Measurements from ENCODE around the gene SUSD6.
"Not testable (repeated sequence)": the region's sequence is repeated elsewhere in the genome, so short reads cannot be mapped to it uniquely, and the experiment has no call there.

The SUSD6 gene

GRCh38 chr14:69715725-69716477 lies 104.5 kb downstream of the SUSD6 start:
- peak; percentile 80 to 83 for DNase-seq

- DNase-seq, result no peak
These were observed 105.2 kb downstream of the SUSD6 start for GRCh38 chr14:69716478-69717187.

DNA sequence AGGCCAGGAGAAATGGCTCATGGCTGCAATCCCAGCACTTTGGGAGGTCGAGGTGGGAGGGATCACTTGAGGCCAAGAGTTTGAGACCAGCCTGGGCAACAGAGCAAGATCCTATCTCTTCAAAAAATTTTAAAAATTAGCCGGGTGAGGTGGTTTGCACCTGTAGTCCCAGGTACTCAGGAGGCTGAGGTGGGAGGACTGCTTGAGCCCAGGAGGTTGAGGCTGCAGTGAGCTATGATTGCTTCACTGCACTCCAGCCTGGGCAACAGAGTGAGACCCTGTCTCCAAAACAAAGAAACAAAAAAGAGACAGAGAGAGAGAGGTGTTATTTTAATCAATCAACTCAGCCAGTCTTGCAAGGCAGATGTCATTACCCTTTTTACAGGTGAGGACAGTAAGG lies 107.2 kb downstream of the SUSD6 start:
- DNase-seq, result not testable (repeated sequence)

- no peak for DNase-seq
These were observed 108.1 kb downstream of the SUSD6 start for GRCh38 chr14:69719501-69719951.

DNA sequence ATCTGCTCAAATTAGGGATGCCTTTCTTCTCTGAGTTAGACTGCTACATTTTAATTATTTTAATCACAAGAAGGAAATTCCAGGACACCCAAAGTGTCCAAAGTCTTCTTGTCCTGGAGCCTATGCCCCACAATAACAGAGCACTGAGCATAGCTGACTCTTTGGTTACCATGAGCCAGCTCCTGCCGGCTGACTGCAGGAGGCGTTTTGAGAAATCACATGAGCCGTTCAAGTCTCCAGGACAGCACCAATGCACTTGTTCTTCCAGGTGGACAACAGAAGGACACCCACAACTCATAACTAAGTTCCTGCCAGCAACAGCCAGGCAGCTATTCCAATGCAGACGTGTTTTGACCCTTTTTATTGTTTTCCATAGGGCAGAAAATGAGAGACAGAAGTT lies 109.5 kb downstream of the SUSD6 start:
- no peak for DNase-seq

GRCh38 chr14:69726761-69727511 lies 115.5 kb downstream of the SUSD6 start:
- peak; percentile 55 to 59 for DNase-seq

DNA sequence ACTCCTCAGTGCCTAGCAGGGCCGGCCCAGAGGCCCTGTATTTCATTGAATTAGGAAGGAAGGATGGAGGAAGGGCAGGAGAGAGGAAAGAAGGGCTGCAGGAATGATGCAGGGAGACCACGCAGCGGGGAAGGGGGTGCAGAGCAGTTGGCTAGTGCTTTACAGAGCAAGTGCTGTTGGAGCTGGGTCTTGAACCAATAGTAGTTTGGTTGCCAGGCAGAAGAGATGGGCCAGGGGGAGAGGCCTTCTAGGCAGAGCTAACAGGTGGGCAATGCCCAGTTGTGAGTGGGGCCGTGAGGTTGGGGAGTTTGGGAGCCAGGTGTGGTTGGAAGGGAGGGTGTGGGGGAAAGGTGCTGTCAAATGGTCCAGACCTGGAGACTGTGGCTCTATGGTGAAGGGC lies 116.5 kb downstream of the SUSD6 start:
- DNase-seq, result no peak

DNA sequence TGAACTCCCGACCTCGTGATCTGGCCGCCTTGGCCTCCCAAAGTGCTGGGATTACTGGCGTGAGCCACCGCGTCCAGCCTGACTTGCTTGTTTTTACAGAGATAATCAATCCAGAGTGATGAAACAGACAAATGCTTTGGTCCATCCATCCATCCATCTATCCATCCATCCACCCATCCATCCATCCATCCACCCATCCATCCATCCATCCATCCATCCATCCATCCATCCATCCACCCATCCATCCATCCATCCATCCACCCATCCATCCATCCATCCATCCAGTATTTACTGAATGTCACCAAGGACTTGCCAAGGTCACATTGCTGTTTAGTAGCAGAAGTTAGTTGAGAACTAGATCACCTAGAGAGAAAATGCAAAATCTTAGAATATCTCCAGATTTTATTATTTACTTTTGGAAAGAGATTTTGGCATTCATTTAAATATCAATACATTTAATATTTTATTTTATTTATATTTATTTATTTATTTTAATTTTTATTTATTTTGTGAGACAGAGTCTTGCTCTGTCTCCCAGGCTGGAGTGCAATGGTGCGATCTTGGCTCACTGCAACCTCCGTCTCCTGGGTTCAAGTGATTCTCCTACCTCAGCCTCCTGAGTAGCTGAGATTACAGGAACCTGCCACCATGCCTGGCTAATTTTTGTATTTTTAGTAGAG lies 120.7 kb downstream of the SUSD6 start:
- not testable (repeated sequence) for DNase-seq

DNA sequence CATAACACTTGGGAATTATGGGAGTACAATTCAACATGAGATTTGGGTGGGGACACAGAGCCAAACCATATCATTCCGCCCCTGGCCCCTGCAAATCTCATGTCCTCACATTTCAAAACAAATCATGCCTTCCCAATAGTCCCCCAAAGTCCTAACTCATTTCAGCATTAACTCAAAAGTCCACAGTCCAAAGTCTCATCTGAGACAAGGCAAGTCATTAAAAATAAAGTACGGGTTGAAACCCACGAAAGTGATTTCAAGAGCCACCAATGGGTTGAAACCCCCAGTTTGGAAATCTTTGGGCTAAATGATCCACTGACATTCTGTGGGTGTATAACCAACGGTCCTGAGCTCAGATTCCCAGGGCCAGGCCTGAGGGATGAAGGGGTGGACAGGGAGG lies 125.0 kb downstream of the SUSD6 start:
- not testable (repeated sequence) for DNase-seq

DNA sequence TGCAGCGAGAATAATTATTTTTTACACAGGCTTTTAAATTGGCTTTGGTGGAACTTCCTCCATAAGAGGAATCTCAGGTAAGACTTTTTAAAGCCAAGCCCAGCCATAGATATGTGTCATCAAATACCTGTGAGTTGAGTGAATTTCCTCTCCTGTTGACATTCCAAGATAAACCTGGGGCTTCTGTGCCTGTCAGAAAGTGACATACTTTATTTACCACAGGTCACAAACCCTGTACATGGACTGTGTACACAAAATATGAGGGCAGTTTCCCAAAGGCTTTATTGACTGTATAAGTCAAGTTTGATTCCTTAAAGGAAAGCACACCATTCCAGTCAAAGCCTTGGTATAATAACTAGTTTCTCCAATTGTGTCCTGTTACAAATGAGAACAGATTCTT lies 129.7 kb downstream of the SUSD6 start:
- DNase-seq, result no peak

DNA sequence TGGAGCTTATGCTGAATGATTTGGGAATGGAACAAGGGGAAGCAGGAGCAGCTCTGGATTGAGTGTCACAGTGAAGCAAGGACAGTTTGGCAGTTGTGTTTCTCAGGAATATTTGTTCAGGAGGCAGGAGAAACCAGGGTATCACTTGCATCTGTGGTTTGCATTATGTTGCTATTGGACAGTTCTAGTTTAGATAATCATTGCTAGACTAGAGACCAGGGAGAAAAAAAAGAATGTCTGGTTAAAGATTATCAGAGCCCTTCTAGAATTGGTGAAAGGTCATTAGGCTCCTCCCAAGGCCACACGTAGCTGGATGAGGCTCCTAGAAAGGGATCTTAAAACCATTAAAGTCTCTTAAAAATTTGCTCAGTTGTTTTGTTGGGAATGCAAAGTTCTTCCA lies 138.6 kb downstream of the SUSD6 start:
- no peak for DNase-seq

DNA sequence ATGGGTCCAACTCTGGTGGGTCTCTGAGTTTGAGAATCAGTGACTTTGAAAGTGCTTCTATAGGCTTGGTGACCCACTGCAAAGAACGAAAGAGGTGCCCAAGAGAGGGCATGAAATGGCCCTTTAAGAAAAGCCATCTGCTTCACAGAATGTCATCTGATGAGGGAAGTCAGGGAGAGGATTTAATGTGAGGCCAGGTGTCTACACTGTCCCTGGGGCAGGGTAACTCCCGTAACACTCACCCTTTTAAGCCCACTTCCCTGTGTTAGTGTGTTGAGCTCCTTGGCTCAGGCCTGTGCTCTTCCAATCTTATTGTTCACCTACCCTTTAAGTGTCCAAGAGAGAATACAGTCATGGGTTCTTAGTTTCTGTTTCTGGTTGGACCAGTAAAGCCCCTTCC lies 139.1 kb downstream of the SUSD6 start:
- DNase-seq, result no peak

DNA sequence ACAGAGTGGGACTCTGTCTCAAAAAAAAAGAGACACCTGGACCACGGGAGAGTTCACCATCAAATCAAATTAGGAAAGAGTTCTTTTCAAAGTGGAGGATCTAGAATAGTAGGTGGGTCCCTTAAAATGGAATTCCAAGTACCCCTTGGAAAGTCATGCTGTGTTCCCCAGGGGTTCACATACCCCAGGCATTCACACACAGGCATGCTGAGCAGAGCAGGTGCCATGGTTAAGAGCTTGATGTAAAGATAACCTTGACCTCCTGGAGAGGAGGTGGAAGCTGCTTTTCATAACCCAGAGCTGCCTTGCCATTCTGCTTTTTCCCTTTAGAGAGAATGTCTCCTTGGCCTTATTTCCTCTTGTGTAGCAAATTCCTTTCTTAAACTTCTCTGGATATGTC lies 141.4 kb downstream of the SUSD6 start:
- DNase-seq, result no peak

DNA sequence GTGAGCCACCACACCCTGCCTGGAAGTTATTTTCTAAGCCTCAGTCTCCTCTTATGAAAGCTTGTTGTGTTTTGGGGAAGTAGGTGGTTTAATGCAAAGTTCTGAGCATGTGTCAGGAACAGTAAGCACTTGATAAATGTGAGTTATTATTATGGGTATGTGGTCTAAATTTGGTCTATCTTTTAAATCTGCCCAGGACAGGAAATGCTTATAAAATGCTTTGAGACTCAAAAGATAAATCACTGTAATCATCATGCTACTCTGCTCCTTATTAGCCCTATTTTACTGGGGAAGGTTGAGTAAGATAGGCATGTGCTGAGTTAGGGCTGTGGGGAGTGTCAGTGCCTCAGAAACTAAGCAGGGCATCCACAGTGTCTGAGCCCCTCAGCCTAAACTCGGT lies 142.5 kb downstream of the SUSD6 start:
- no peak for DNase-seq

DNA sequence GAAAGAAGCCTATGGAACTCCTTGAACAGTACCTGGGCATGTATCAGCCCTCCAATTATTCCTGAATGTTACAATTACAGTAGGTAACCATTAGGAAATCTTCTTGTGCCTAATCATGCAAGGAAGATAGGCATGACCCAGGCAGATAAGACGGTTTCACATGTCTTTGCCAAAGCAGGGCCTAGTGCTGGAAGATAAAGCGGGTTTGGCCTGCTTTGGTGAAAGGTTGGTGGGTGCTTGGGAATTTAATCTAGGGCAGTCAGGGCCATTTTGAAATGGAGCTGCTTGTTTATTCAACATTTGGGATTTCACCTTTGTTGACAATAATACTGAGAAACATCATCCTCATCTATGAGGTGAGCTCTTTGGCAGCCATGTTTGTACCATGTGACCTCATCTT lies 143.1 kb downstream of the SUSD6 start:
- no peak for DNase-seq

GRCh38 chr14:69755296-69755695 lies 143.9 kb downstream of the SUSD6 start:
- no peak for DNase-seq

- no peak for DNase-seq
These were observed 144.4 kb downstream of the SUSD6 start for GRCh38 chr14:69755784-69756183.

DNA sequence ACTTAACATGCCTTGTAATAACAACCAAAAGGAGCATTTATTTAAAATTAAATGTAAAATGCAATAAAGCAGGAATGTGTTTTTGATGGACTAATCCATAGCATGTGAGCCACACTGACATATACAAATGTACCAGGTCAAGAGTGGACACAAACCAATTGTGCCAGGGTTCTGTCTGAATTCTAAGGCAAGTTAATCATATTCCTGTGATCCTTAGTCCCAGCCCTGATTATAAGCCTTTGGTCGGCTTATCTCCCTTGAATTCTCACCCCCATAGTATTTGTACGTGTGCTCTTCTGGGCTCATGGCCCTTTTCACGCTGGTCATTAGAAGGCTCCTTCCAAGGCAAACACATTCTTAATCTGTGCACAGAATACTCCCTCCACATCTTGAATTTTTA lies 144.9 kb downstream of the SUSD6 start:
- DNase-seq, result no peak

DNA sequence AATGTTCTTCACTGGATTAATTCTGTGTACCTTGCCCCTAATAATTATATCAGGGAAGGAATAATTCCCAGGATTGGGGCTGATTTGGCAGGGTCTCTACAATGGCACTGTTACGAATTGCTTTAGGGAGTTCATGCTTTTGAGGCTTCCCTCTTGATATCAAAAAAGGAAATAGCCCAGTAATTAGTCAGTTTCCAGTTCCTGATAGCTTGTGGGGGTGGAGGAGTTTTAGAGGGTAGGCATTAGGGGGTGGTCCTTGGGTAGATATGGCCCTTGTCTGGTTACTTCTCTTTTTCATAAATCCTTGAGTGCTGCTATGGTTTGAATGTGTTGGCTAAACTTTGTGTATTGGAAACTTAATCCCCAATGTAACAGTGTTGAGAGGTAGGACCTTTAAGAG lies 149.4 kb downstream of the SUSD6 start:
- no peak for DNase-seq

DNA sequence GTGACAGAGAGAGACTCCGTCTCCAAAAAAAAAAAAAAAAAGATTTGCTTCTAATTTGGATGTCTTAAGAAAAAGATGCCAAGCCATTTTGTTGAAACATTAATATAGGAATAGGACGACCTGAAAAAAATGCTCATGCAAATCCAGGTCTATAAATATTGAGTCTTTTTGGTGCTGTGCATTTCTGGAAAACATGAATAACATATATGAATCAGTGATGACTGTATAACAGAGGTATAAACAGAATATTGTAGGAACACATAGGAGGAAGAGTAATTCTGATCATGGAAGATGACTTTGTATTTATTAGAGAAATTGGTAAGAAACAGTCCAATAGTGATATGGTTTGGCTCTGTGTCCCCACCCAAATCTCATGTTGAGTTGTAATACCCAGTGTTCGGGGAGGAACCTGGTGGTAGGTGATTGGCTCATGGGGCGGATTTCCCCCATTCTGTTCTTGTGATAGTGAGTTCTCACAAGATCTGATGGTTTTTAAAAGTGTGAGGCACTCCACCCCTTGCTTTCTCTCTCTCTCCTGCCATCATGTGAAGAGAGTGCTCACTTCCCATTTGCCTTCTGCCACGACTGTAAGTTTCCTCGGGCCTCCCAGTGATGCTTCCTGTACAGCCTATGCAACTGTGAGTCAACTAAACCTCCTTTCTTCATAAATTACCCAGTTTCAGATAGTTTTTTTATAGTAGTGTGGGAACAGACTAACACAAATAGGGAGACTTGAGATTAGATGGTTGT lies 152.5 kb downstream of the SUSD6 start:
- no peak for DNase-seq

All from SHP77 (cell line).